ENCODE results near the gene FSTL5. TPM values are rescaled to one million over a fixed set of nuclear protein-coding genes. Genes with fewer than 3 reads are reported as not detected.

The FSTL5 gene
- polyA plus RNA-seq, 1 donor = 3.2 TPM

DNA sequence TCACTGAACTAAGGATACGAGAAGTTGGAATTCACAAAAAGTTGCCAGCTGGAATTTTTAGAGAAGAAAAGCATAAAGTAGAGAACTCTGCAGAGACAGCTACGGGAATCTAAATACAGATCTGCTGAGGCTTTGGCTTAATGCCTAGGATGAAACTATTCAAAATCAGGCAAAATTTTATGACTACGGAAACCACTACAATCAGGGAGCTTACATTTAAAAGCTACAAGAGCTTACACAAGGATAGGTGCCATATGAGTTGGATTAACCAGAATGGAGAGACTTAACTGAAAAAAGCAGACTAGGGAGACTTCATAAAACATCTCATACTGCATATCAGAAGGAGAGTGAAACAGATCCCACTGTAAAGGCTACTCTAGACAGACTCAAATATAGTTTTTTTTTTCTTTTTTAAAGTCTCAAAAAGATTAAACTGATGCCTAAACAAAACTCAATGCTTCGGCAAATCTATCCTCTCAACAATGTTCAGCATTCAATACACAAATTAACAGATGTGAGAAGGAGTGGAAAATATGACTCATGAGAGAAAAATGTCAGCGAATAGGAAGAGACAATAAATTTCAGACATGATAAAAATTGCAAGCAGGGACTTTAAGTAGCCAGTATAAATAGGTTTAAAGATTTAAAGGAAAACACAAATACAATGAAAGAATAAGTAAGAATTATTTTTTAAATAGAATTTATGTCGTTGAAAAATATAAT is 586.1 kb downstream of the FSTL5 start:
- DNase-seq = peak; percentile 19

DNA sequence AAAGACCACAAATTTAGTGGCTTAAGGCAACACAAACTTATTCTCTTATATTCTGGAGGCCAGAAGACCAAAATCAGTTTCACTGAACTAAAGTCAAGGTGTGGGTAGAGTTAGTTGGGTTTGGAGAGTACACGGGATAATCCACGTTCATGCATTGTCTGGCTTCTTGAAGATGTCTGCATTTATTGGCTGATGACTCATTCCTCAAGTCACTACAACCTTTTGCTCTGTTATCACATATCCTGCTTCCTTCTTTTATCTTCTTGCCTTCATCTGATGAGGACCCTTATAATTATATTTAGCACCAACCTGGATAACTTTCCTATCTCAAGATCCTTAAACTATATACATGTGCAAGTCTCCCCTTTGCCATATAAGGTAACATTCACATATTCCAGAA is 590.0 kb downstream of the FSTL5 start:
- DNase-seq = no peak

DNA sequence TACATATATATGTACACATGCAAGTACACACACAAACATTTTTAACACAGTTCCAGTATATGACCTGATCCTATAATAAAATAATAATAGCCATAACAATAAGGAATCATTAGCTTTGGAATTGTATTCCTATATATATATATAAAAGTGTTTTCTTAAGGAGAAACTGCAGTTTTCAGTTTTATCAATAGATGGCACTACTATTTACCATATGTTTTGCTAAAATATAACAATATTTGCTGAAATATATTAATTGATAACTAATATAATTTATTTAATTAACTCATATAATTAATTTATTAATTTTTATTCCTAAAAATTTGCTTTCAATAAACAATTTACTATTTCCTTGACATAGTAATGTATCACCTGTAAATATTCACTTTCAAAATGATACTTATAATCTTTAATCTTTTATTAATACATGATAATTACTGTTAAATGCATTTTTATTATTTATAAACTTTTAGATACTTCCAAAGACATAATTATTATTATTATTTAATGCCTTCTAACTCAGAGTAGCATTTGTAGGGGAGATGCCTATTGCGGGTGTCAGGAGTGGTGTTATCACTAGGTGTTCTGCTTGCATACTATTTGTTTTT is 599.5 kb downstream of the FSTL5 start:
- no peak for DNase-seq

DNA sequence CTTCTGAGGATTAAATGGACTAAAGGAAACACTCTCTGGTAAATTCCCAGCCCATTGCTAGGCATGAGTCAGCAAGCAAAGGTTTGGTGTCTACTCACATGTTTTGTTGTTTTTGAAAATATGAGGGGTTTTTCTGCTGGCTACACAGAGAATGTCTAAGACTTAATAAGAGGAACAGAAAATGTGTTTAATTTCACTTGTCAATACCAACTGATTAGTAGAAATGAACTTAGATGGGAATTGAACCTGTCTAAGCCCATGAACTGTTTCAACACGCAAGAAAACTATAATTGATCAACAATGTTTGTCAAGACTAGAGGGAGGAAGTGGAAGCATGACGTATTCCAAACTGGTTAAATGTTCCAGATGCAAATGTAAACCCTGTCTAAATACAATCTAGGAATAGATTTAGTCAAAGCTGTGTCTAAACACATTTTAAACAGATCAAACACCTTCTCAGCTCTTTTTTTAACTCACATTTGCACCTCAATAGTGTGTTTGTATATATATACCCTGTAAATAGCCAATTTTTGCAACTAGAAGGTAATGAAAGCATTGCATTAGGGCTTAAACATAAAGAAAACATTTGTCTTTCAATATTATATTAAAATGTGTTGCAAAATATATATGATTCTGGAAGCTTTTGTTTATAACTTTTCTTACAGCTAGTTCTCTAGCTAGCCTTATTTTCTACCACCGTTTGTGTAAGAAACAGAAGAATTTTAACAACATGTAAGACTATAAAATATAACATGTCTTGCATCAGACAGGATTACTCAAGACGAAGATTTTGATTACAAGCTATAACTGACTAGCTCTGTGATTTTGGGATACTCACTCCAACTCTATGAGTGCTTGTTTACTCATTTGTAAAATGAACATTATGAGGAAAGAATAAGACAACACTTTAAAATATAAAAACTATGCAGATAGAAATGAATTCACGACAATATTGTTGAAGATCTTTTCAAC is 607.8 kb downstream of the FSTL5 start:
- no peak for DNase-seq

DNA sequence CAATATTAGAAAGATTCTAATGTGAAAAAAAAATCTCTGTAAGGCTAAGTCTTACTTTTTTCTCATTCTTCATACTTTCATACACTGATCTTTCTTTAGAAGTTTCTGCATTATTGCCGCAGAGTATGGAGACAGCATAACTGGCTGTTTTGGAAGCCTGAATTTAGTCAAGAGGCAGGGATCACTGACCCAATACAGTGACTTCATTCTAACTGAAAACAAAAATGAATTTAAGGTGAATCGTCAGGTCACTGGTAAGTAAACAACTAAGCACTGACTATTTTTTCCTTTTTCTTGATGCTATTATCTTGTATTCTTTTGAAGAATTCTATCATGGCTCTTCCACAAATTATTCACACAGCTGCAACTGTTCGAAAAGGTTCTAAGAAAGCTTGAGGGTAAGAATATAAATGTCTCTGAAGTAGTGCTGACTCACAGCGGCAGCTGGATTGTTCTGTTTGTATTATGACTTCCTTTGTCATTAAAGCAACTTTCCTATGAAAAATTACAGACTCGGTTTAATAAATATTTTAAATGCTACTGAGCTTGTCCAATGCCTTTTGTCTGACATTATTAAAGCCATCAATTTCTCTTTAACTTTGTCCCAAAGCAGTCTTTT is 609.3 kb downstream of the FSTL5 start:
- no peak for DNase-seq

DNA sequence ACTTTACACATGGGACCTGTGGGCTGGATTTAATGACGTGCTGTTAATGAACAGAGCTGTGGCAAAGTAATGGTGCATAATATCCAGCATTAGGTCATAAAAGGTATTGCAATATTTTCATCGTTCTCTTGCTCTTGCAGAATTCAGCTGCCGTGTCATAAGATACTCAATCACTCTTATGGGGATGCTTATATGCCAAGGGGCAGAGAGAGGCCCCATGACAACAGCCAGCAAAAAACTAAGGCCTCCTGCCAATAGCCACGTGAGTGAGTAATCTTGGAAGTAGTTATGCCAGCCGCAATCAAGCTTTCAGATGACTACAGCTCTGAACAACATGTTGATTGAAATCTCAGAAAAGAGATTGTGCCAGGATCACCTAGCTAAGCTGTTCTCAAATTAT is 616.9 kb downstream of the FSTL5 start:
- DNase-seq = no peak

DNA sequence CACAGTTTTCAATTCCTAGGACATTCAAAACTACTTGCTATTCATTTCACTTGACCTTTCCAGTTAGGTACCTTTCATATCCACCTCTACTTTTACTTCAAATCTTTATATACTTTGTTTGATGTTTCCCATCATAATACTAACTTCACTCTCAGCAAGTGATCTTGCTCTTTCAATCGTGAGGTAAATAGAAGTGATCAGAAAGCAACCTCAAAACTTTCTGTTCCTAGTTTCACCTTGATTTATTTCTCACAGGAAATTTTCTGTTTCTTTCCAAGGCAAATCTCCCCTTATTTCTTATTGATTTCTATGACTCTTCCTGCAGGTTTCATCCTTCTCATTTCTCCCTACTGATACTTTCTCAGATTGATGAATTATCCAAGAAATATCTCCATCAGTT is 623.5 kb downstream of the FSTL5 start:
- no peak for DNase-seq

DNA sequence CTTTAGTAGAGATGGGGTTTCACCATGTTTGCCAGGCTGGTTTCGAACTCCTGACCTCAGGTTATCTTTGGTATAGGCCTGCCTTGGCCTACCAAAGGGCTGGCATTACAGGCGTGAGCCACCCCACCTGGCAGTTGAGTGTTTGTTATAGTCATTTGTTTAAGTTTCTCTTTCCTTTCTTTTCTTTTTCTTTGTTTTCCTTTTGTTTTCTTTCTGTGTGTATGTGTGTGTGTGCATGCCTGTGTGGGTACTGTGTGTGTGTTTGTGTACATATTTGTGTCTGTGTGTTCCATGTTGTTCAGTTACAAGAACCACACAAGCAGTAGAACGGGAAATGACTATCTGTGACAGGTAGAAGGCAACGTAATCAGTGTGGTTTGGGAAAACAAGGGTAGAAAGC is 624.9 kb downstream of the FSTL5 start:
- no peak for DNase-seq

DNA sequence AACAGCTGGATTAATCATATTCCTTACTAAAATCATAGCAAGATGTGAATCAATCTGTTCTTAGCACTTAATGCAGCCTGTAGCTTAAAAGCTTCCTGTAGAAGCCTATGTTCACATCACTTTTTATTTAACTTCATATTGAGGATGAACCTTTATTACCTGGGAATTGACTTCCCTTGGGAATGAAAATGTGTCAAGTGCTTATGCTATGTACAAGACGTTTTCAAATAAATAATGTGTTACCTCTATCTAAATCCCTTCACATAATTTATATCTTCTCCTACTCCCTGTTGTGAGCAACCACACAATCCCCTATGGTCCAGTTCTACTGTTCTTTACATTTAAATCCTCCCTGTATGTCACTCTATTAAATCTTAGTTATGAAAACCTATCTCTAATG is 633.1 kb downstream of the FSTL5 start:
- DNase-seq = no peak

DNA sequence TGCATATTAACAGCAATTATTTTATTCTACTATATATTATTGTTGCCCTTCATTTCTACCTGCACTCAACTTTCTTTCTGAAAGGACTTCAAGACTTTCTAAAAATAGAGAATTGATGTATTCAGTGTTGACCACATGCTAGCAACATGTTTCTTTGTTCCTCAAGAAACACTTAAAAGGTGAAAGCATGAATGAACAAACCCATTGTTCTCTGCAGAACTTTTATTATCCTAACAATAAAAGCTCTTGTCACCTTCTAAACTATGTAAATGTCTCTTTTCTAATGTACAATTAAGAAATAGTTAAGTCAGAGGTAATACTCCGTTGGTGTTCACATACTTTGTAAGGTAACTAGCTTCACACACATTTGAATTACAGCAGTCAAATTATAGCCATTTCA is 638.7 kb downstream of the FSTL5 start:
- no peak for DNase-seq

DNA sequence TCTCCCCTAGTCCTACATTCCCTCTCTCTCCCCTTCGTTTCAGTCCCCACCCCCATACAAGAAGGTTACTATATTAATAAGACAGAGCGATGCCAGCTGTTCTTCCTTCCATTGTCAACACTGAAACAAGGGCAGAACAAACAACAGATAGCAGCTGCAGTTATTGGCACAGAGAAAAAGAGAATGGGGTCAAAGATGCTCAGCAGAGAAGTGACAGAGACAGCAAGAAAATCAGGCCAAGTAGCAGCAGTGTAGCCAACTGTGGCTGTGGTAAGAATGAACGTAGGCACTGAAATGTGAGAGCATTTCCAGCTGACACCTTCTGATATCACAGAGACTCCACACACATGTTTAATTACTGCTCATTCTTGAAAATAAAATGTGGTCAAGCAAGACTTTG is 641.8 kb downstream of the FSTL5 start:
- no peak for DNase-seq

DNA sequence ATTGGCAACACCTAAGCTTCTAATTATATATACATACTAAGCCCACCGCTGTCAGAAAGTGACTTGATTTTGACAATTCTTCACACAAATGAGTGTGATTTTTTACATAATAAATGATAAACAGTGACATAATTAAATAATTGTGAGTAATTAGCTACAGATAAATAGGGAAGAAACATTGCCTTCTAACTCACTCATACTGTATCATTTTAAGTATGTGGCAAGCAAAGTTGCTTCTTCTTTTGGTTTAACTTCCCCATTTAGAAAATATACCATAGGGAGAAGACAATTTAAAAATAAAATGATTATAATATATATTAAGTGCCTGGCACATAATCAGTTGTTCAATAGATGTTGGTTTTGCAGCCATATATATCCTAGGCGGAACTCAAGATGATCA is 644.2 kb downstream of the FSTL5 start:
- DNase-seq = no peak

DNA sequence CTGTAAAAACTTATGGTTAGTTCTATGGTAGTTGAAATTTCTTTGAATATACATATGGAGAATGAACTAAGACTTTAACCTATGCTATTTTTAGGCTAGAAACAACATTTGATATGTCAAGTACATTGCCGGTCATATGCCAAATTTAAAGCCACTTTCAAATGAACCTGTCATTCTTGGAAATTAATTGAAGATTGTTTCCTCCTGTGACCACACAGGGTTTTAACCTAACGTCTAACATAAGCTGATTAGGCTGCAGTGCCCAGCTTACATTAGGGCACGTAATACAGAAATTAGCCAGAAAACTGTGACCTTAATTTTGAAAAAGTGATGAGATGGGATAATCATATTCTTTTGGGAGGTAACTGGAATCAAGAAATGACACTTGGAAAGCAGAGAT is 645.9 kb downstream of the FSTL5 start:
- no peak for DNase-seq

DNA sequence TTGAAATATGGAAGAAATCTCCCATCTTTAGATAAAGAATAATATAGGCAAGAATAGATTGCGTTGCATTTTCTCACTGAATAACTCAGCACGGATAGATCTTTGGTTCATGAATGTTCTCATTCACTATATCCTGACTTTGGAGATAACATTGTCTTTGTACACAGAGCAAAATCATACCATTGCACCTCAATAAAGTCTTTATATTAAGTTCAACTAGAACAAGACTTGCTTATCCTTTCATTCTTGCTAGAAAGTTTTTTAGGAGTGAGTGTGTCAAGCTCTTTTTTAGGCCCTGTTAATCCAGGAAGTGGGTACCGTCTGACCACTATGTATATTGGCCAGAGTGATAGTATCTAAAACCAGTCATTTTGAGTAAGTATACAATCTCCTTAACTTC is 658.7 kb downstream of the FSTL5 start:
- DNase-seq = no peak

DNA sequence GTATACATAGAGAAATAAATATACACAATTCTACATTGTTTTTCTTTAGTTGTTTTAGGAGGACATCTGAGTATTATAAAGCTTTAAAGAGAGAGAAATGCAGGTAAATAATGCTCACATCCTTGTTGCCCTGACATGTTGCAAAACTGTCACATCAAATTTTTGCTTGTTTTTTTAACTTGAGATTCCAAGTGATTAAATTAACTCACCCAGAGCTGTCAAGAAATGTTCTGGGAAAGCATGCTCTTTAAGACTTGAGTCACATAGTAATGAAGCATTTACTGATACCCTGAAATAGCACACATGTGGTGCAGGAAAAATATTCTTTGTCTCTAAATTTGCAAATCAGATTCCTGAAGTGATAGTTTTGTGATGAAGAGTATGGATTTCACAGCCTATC is 665.6 kb downstream of the FSTL5 start:
- DNase-seq = no peak

DNA sequence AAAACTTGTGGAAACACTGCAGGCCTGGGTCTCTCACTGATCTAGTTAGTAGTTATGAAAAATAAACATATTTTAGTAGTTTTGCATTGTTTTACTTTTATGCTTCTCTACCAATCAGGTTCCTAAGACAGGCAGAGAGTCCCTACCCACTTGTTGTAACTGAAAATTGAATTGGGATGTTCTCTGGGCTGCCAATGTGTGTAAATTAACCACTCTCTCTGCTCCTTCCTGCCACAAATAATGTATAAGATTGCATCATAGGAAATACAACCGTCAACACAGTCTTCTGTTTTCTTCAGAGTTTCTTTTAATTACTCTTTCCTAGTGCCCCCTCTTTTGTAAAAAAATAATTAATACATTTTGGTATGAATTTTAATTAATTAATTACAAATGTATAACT is 677.3 kb downstream of the FSTL5 start:
- no peak for DNase-seq

DNA sequence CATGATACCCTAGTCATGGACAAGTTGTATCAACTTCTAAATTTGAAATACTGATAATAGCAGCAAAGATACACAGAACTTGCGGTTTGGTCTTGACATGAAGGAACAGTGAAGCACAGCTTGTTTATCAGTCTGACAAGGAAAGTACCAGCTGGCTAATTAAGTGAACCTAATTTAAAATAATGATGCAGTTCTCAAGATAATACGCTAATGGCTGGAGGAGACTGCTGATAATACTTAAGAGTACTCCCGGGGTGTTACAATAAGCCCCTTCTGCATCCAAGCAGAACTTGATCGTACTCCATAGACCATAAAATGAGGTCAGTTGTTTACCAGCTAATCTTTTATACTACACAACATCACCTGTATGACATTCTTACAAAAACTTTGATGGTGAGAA is 697.5 kb downstream of the FSTL5 start:
- no peak for DNase-seq

DNA sequence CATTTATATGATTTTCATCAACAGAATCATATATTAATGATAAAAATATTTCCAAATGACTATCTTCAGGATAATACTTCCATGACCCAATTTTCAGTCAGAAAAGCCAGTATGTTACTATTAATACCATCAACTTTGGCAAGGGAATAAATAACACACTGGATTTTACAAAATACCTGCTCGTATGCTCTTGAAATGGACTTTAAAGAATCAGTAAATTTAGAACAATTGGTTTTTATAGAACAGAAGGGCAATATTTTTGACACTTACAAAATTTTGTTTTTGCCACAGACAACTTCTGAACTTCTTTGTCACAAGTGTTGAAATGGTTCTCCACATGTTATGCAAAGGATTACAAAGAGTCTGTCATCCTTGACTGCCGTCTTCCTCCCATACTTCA is 700.4 kb downstream of the FSTL5 start:
- no peak for DNase-seq

DNA sequence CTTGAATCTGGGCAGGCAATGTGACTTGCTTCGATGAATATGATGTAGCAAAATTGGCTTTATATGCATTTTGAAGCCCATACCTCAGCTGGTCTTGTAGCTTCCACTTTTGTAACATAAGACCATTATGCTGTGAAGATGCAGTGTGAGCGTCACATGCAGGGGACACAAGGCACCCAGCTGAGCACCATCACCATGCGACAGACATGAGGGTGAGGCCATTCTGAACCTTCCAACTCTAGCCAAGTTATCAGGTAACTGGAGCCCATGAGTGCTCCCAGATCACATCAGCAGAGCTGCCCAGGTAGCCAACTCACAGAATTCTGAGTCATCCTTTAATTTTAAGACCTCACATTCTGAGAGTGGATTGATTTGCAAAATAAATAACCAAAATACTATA is 705.9 kb downstream of the FSTL5 start:
- DNase-seq = no peak

DNA sequence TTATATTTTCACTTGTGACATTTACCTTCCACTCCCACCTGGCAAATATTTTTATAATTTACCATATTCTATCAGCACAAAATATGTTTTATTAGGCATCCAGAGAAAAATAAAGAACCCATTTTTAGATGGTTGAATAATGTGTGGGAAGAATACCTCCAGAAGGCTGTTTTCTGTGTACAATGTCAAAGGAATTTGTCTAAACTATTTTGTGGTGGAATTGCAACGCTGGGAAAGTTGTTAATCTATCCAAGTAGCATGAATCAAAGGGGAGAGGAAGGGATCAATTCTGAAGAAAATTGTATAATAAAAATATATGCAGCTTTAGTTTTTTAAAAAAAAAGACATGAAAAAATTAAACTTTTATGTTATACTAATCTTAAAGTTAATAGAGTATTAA is 706.5 kb downstream of the FSTL5 start:
- DNase-seq = no peak

DNA sequence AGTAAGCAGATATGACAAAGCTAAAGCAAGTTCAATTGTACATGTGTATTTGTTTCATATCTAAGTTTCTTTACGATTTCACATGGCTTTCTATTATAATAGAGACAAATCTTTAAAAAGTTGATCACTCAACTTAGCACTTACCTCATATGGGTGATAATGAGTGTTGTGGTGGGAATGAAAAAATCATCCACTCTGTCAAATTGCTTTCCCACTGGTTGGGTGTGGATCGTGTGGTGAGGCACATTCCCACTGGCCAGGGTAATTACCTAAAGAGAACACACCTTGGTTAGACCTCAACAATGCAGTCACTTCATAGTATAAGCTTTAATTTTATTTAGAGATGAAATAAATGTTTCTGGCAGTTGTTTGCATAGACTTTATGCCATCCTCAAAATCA is 708.9 kb downstream of the FSTL5 start:
- no peak for DNase-seq

DNA sequence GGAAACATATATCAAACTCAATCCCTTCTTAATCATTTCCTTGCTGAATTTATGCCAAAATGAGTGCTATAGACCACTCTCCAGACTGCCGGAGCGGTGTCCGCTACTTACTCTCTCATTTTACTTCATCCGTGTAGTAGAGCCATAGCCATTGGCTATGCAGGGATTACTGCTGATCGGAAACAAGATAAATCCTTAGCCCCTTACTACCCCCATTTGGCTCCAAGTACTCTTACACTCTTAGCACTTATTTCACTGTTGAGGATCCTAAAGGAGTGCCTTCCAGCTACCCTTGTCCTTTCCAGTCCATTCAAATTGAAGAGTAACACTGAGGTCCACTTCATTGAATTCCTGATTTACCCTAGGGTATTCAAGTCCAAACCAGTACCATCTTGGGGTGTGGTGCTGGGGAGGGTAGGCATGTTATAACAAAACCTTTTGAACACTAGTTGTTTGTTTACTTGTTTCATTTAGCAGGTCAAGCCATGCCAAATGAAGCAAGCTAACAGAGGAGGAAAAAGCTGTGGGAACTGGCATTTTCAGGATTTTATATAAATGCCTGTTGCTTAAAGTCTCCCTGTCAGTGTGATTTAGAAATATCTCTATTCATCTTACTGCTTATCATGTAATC is 715.1 kb downstream of the FSTL5 start:
- peak; percentile 3 for DNase-seq
